ENCODE data around the gene MPP4.

- TF ChIP-seq CTCF (IDR thresholded peaks at IDR 0.05; ENCODE audit: low read depth, low read length) (no peak), EZH2phosphoT487 (IDR thresholded peaks at IDR 0.05; ENCODE audit: low read depth) (no peak)
These were observed 6.1 kb upstream of the MPP4 start for GRCh38 chr2:201704536-201704935.
